OCI-LY7 (cell line): ENCODE results near the gene IPCEF1. TPM values are rescaled to one million over a fixed set of nuclear protein-coding genes. Genes with fewer than 3 reads are reported as not detected.
"Not testable (repeated sequence)": the region's sequence is repeated elsewhere in the genome, so short reads cannot be mapped to it uniquely, and the experiment has no call there.

Experiments used
- BruUV-seq: library from RNA; stranded (reverse); fragments of 400-500 nt; replicated peaks from 2 replicates; lab custom pipeline; 2021; lab: Mats Ljungman, UMichigan
- CTCF ChIA-PET: fragments of 300-600 bp; sonication (Branson Sonifier 250); formaldehyde crosslinking; loops from one replicate; lab custom pipeline; 2022; ENCODE audit warnings: antibody characterized with exemption; ENCODE audit not compliant: unreplicated experiment; lab: Charles Lee
- POLR2A ChIA-PET: fragments of 300-600 bp; sonication (Branson Sonifier 250); formaldehyde crosslinking; loops from one replicate; lab custom pipeline; 2022; ENCODE audit warnings: antibody characterized with exemption; lab: Charles Lee
- DNase-seq: peaks from one replicate; pipeline ENCODE4 v3.0.0-alpha.2; 2015; ENCODE audit warnings: low spot score
- H2AFZ ChIP-seq: fragments of 200-600 bp; sonication (generic), shearing (Covaris generic); 2 replicates; pipeline ENCODE4 v1.6.1; 2014; ENCODE audit warnings: mild to moderate bottlenecking, antibody characterized with exemption, low read length, moderate library complexity
- H3K27ac ChIP-seq: fragments of 200-600 bp; sonication (generic); 2 replicates; pipeline ENCODE4 v1.5.1; 2014; ENCODE audit warnings: mixed run types, low read depth, mild to moderate bottlenecking, moderate library complexity, low read length, inconsistent platforms; ENCODE audit not compliant: poor library complexity, severe bottlenecking
- H3K36me3 ChIP-seq: fragments of 200-600 bp; sonication (generic); 2 replicates; pipeline ENCODE4 v1.6.1; 2014; ENCODE audit warnings: mild to moderate bottlenecking, antibody characterized with exemption, low read length, moderate library complexity, mixed read lengths; ENCODE audit not compliant: insufficient read depth
- H3K4me1 ChIP-seq: fragments of 200-600 bp; sonication (generic); 2 replicates; pipeline ENCODE4 v1.5.1; 2014; ENCODE audit warnings: mild to moderate bottlenecking, low read length; ENCODE audit not compliant: insufficient read depth, poor library complexity, severe bottlenecking
- H3K4me2 ChIP-seq: fragments of 200-600 bp; sonication (generic); 2 replicates; pipeline ENCODE4 v1.6.1; 2014; ENCODE audit warnings: mild to moderate bottlenecking, low read length
- H3K4me3 ChIP-seq: fragments of 200-600 bp; sonication (generic); 2 replicates; pipeline ENCODE4 v1.5.1; 2014; ENCODE audit warnings: mild to moderate bottlenecking, low read depth, low read length; ENCODE audit not compliant: poor library complexity, severe bottlenecking
- H3K79me2 ChIP-seq: fragments of 200-600 bp; sonication (generic); 2 replicates; pipeline ENCODE4 v1.6.1; 2016; ENCODE audit warnings: low read depth, mild to moderate bottlenecking, low read length, moderate library complexity, mixed read lengths; ENCODE audit not compliant: insufficient read depth
- H3K9me2 ChIP-seq: fragments of 200-600 bp; sonication (generic); 2 replicates; pipeline ENCODE4 v1.6.1; 2016; ENCODE audit warnings: mild to moderate bottlenecking, low read length, mixed read lengths; ENCODE audit not compliant: insufficient read depth
- H3K9me3 ChIP-seq: fragments of 200-600 bp; sonication (generic); 2 replicates; pipeline ENCODE4 v1.6.1; 2014; ENCODE audit warnings: mild to moderate bottlenecking, mixed run types, low read length, mixed read lengths
- H4K20me1 ChIP-seq: fragments of 200-600 bp; sonication (generic); 2 replicates; pipeline ENCODE4 v1.6.1; 2014; ENCODE audit warnings: mild to moderate bottlenecking, antibody characterized with exemption, low read length, moderate library complexity, mixed read lengths; ENCODE audit not compliant: insufficient read depth
- CTCF ChIP-seq: fragments of 200-600 bp; sonication (generic); conservative IDR thresholded peaks from 2 replicates; pipeline ENCODE4 v1.5.1; 2014; ENCODE audit warnings: mild to moderate bottlenecking, antibody characterized with exemption, low read length, moderate library complexity, mixed read lengths
- EZH2phosphoT487 ChIP-seq: fragments of 200-600 bp; sonication (generic); IDR thresholded peaks from 2 replicates; pipeline ENCODE4 v1.6.1; 2018; ENCODE audit warnings: low read depth, borderline replicate concordance, mild to moderate bottlenecking, mixed run types, antibody characterized with exemption, low read length, moderate library complexity, mixed read lengths
- intact Hi-C: fragments of 100-400 bp; cut with micrococcal nuclease; formaldehyde crosslinking; loops from one replicate; pipeline ENCODE4 v1.10.0; 2022; ENCODE audit not compliant: unreplicated experiment
- total RNA-seq, 2 experiments: library from RNA; depleted of rRNA in 1 of 2; stranded (reverse); fragments of >200 nt in 1 of 2; shearing (Covaris generic) in 1 of 2; gene quantifications; 2 replicates each; pipeline ENCODE4 v1.2.3, GENCODE V29; 2014 to 2022

The IPCEF1 gene
- total RNA-seq, 2 experiments from 2014 or later: not detected

GRCh38 chr6:154241581-154241980 is 115.0 kb downstream of the IPCEF1 start:
- Histone ChIP-seq H2AFZ (no peak overlapping the region), H3K4me2 (no peak overlapping the region), H3K4me3 (no peak overlapping the region), H3K9me3 (no peaks in the 10 kb centered on the region), H3K36me3 (no peaks in the 10 kb centered on the region), H3K27ac (no peak overlapping the region), H3K9me2 (no peaks in the 10 kb centered on the region), H4K20me1 (no peaks in the 10 kb centered on the region), H3K79me2 (no peaks in the 10 kb centered on the region), H3K4me1 (no peaks in the 10 kb centered on the region)
- BruUV-seq: no TSS peak
- intact Hi-C loops: no loop called here
- CTCF ChIA-PET: no interaction called here
- POLR2A ChIA-PET: no interaction called here
- no peak for TF ChIP-seq EZH2phosphoT487
- TF ChIP-seq CTCF: no peak
- no peak for DNase-seq

- DNase-seq, H2AFZ ChIP-seq, H3K36me3 ChIP-seq, H3K4me3 ChIP-seq, H4K20me1 ChIP-seq, H3K4me2 ChIP-seq, BruUV-seq, POLR2A ChIA-PET, H3K9me3 ChIP-seq, H3K9me2 ChIP-seq, H3K4me1 ChIP-seq, H3K79me2 ChIP-seq, H3K27ac ChIP-seq, intact Hi-C loops, CTCF ChIA-PET: not testable (repeated sequence)
Measured at GRCh38 chr6:154241061-154241460, 115.5 kb downstream of the IPCEF1 start.

GRCh38 chr6:154239392-154239791 is 117.2 kb downstream of the IPCEF1 start:
- H4K20me1 ChIP-seq: no peaks in the 10 kb centered on the region
- POLR2A ChIA-PET: no interaction called here

More at GRCh38 chr6:154239392-154239791, 117.2 kb downstream of the IPCEF1 start:
- H3K4me1 ChIP-seq: no peaks in the 10 kb centered on the region
- H3K4me2 ChIP-seq: no peak overlapping the region
- intact Hi-C loops: no loop called here
- no peaks in the 10 kb centered on the region for H3K9me2 ChIP-seq
- H3K27ac ChIP-seq: no peak overlapping the region
- no peak overlapping the region for H3K4me3 ChIP-seq
- no peaks in the 10 kb centered on the region for H3K79me2 ChIP-seq
- no peak overlapping the region for H2AFZ ChIP-seq
- CTCF ChIA-PET: no interaction called here
- no peaks in the 10 kb centered on the region for H3K9me3 ChIP-seq
- H3K36me3 ChIP-seq: no peaks in the 10 kb centered on the region
- TF ChIP-seq CTCF: no peak
- TF ChIP-seq EZH2phosphoT487: no peak
- BruUV-seq: no TSS peak
- DNase-seq: no peak
